Ovary (tissue), 9 donors: ENCODE results near the gene CER1. TPM values are rescaled to one million over a fixed set of nuclear protein-coding genes. Genes with fewer than 3 reads are reported as not detected.

ENCODE experiments used
- DNase-seq, 5 donors: peaks; one replicate each; pipeline ENCODE4 v3.0.0-alpha.2; 2019 to 2020
- H3K27ac ChIP-seq, 2 donors: fragments of 200-600 bp; one replicate each; pipeline versions ENCODE4 v1.5.1 to v1.8.0; 2019 to 2022
- H3K27me3 ChIP-seq: fragments of 200-600 bp; one replicate; pipeline ENCODE4 v1.8.0; 2022
- H3K36me3 ChIP-seq: fragments of 200-600 bp; sonication (generic); one replicate; pipeline ENCODE4 v1.5.1; 2019
- H3K4me1 ChIP-seq: one replicate; pipeline ENCODE4 v1.8.1; 2013; ENCODE audit warnings: mild to moderate bottlenecking, moderate library complexity; ENCODE audit not compliant: insufficient read depth
- H3K4me3 ChIP-seq: fragments of 200-600 bp; sonication (generic); one replicate; pipeline ENCODE4 v1.5.1; 2017
- H3K9me3 ChIP-seq, 2 donors: fragments of 200-600 bp in 1 of 2; sonication (generic) in 1 of 2; one replicate each; pipeline versions ENCODE4 v1.5.1 to v1.8.1; 2013 to 2019; ENCODE audit warnings: mild to moderate bottlenecking in 1 of 2, moderate library complexity in 1 of 2
- EP300 ChIP-seq: sonication (generic); formaldehyde crosslinking; IDR thresholded peaks from one replicate; pipeline ENCODE4 v1.6.1; 2017; ENCODE audit warnings: antibody characterized with exemption
- POLR2A ChIP-seq: fragments of 450-650 bp; IDR thresholded peaks from one replicate; pipeline ENCODE4 v1.6.1; 2017; ENCODE audit warnings: antibody characterized with exemption, mild to moderate bottlenecking, moderate library complexity
- WGBS, 3 donors: extraction: QIAGEN DNeasy Blood & Tissue Kit in 1 of 3; methylation state at CpG; one replicate each; pipeline versions ENCODE4 v1.1.5 to v1.1.7; 2013 to 2017; 5-methylcytosine and 5-hydroxymethylcytosine counted together
- intact Hi-C, 4 donors: fragments of 100-400 bp; cut with DNase I; formaldehyde crosslinking; loops; one replicate each; pipeline versions ENCODE4 v1.11.0 to v1.15.1; 2022 to 2023
- polyA plus RNA-seq, 2 donors: library from polyadenylated mRNA; stranded (reverse); fragments of 200-250 nt in 1 of 2; fragments of 350-450 nt in 1 of 2; fragmentation: Illumina TruSeq in 1 of 2; extraction: RNeasy Lipid Tissue Mini Kit (QIAGEN cat#74804) in 1 of 2; gene quantifications; one replicate each; pipeline ENCODE4 v1.2.3, GENCODE V29; 2013 to 2014
- total RNA-seq, 7 donors: library from RNA; depleted of rRNA in 2 of 7; stranded (reverse); fragments of >200 nt in 2 of 7; fragmentation: NEBNext Ultra II Directional in 3 of 7; extraction: Animal tissue kit (Norgen Biotek cat#: 25700) in 3 of 7; gene quantifications; one replicate each; pipeline versions ENCODE4 v1.1.0 to v1.2.4, GENCODE V29; 2016 to 2023
- TF ChIP-seq, protein P1 (sequence below), 3 donors: fragments of 450-650 bp in 2 of 3; fragments of 200-600 bp in 1 of 3; IDR thresholded peaks; one replicate each; pipeline versions ENCODE4 v1.5.1 to v1.8.0; 2016 to 2022; ENCODE audit warnings: antibody characterized with exemption in 3 of 3, mild to moderate bottlenecking in 1 of 3
- donor health status: DM: no; HTN: no; CAD: no; lungs with moderate emphysema.
- donor health status: DM: no; HTN: no; CAD: no.
- donor health status: Bipolar disorder and iron deficiency.
- donor health status: DM: yes; HTN: yes; CAD: no.
- donor health status: DM: no; HTN: no; CAD: no.
- donor health status: DM: yes; HTN: yes; CAD: no.

The CER1 gene
- total and polyA plus RNA-seq, 9 donors = not detected

- Histone ChIP-seq H3K27ac (no peak overlapping the region), H3K4me3 (no peak overlapping the region), H3K9me3 (peaks cover 2 to 4% of the 10 kb centered on the region in 2 donors), H3K36me3 (no peaks in the 10 kb centered on the region), H3K27me3 (no peaks in the 10 kb centered on the region), H3K4me1 (no peaks in the 10 kb centered on the region)
- TF ChIP-seq, protein P1, sequence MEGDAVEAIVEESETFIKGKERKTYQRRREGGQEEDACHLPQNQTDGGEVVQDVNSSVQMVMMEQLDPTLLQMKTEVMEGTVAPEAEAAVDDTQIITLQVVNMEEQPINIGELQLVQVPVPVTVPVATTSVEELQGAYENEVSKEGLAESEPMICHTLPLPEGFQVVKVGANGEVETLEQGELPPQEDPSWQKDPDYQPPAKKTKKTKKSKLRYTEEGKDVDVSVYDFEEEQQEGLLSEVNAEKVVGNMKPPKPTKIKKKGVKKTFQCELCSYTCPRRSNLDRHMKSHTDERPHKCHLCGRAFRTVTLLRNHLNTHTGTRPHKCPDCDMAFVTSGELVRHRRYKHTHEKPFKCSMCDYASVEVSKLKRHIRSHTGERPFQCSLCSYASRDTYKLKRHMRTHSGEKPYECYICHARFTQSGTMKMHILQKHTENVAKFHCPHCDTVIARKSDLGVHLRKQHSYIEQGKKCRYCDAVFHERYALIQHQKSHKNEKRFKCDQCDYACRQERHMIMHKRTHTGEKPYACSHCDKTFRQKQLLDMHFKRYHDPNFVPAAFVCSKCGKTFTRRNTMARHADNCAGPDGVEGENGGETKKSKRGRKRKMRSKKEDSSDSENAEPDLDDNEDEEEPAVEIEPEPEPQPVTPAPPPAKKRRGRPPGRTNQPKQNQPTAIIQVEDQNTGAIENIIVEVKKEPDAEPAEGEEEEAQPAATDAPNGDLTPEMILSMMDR (IDR thresholded peaks at IDR 0.05) = no peak
- TF ChIP-seq EP300 (no peak), POLR2A (no peak)
- no peak for DNase-seq
- intact Hi-C loops = no loop called here
Measured at GRCh38 chr9:14705079-14705478, 17.5 kb downstream of the CER1 start.

- no peaks in the 10 kb centered on the region for H3K36me3 ChIP-seq
- whole genome bisulfite sequencing, 3 donors = 91 to 99% (median 92%) methylated on average over 3 of the region's 3 CpGs
- intact Hi-C loops = no loop called here
- H3K27ac ChIP-seq = no peak overlapping the region
- H3K4me1 ChIP-seq = no peaks in the 10 kb centered on the region
- DNase-seq = no peak
- peaks cover 2 to 4% of the 10 kb centered on the region in 2 donors for H3K9me3 ChIP-seq
- TF ChIP-seq EP300 = no peak
- TF ChIP-seq POLR2A = no peak
- TF ChIP-seq, protein P1 (IDR thresholded peaks at IDR 0.05) = no peak
- no peaks in the 10 kb centered on the region for H3K27me3 ChIP-seq
- H3K4me3 ChIP-seq = no peak overlapping the region
Measured at GRCh38 chr9:14704281-14704680, 18.3 kb downstream of the CER1 start.

DNA sequence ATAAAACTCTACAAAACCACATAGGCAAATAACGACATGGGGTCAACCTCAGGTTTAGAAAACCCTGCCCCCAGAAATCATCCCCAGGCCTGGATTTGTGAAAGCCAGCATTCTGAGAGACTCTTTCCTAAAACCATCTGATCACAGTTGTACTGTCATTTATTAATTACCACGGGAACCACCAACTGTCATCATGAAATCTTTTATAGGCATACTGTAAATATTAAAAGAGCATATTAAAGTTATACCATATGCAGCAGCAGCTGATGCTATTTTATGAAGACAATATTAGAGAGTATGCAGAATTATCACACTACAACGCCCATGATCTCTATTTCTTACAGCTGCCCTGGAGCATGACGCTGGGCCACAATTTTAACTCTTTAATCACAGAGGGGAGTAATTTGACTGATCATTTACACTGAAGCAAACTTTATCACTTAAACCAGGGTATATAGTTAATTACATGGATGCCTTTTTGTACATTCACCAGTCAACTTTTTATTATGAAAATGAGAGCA lies 20.3 kb downstream of the CER1 start:
- TF ChIP-seq, protein P1 (IDR thresholded peaks at IDR 0.05) = no peak
- no peak for TF ChIP-seq EP300
- no peak for TF ChIP-seq POLR2A
- WGBS, 3 donors = 39 to 53% (median 46%) methylated on average over 4 of the region's 4 CpGs
- Histone ChIP-seq H3K4me1 (no peaks in the 10 kb centered on the region), H3K36me3 (no peaks in the 10 kb centered on the region), H3K27ac (no peak overlapping the region), H3K27me3 (no peaks in the 10 kb centered on the region), H3K9me3 (peaks cover 2 to 4% of the 10 kb centered on the region in 2 donors), H3K4me3 (no peak overlapping the region)
- no peak for DNase-seq
- intact Hi-C loops = no loop called here

DNA sequence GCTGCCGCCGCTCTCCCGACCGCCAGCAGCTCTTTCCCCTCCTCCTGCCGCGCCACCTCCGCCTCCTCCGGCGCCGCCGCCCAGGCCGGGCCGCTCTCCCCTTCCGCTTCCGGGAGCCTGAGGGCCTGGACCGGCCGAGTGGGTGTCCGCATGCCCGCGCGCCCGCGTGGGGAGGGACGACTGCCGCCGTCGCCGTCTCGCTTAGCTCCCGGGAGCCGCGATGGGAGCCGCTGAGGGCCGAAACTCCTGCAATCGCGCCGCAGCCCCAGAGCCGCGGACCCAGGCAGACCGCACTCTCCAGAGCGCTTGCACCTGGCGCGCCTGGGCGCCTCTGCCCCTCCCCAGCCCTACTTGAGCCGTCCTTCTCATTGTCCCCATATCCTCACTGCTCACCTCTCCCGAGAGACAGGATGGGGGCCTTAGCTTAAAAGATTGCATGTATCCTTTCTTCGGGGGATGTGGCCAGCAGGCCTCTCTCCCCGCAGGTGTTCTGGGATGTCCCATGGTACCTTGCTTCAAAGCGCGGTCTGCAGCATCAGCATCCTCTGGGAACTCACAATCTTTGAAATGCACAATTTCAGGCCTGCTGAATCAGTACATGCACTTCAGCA lies 29.2 kb downstream of the CER1 start, which contains the start of gene ZDHHC21:
Gene ZDHHC21 (minus strand): TSS at position 182 of the 611 bp plus-strand sequence. CDS start 19,092 bp downstream, outside the sequence.
- intact Hi-C loops = no loop called here
- Histone ChIP-seq H3K9me3 (no peaks in the 10 kb centered on the region), H3K27me3 (no peaks in the 10 kb centered on the region), H3K4me1 (no peaks in the 10 kb centered on the region), H3K36me3 (no peaks in the 10 kb centered on the region), H3K4me3 (peak within 1 kb of the TSS; percentile 82), H3K27ac (no peak within 1 kb of the TSS)
- WGBS, 3 donors = 1 to 3% (median 2%) methylated on average over 40 to 50 of the region's 50 CpGs
- TF ChIP-seq POLR2A (no peak), EP300 (no peak)
- TF ChIP-seq, protein P1 (IDR thresholded peaks at IDR 0.05) = no peak
- DNase-seq = peak; percentile 49 to 80 (median 64)
